IMR-90 (cell line): ENCODE measurements around the gene MUC20.

Source experiments
- CTCF ChIP-seq: conservative IDR thresholded peaks from 2 replicates; pipeline ENCODE4 v1.5.1; 2012; ENCODE audit warnings: mild to moderate bottlenecking, low read depth, low read length, improper control_type of control experiment
- POLR2A ChIP-seq: IDR thresholded peaks from 2 replicates; pipeline ENCODE4 v1.6.1; 2012; ENCODE audit warnings: mild to moderate bottlenecking, low read depth, low read length

- TF ChIP-seq CTCF (no peak), POLR2A (no peak)
Measured at GRCh38 chr3:195736866-195737490, 16.2 kb downstream of the MUC20 start.
